Pancreas (tissue), 10 donors: Measurements from ENCODE around the gene ST6GALNAC4. TPM values are rescaled to one million over a fixed set of nuclear protein-coding genes. Genes with fewer than 3 reads are reported as not detected.
"Not testable (repeated sequence)": the region's sequence is repeated elsewhere in the genome, so short reads cannot be mapped to it uniquely, and the experiment has no call there.

Experiments
- ATAC-seq, 4 donors: fragments of 200-7000 bp; cut with Tn5 transposase; one replicate each; pipeline versions ENCODE4 v1.8.0 to v1.9.1; 2020; ENCODE audit warnings: mild to moderate bottlenecking in 4 of 4, moderate library complexity in 4 of 4
- DNase-seq, 6 donors: peaks; one replicate each; pipeline ENCODE4 v3.0.0-alpha.2; 2020
- FAIRE-seq: peaks from 2 replicates; lab custom pipeline; 2012; peaks lifted over from hg19 to GRCh38; lab: Jason Lieb, UNC
- H3K27ac ChIP-seq, 4 donors: fragments of 200-600 bp; sonication (generic); 1 replicate in 3 of 4; 2 replicates in 1 of 4; pipeline versions ENCODE4 v1.5.0 to v1.8.0; 2020
- H3K27me3 ChIP-seq, 4 donors: fragments of 200-600 bp; one replicate each; pipeline ENCODE4 v1.8.0; 2021
- H3K36me3 ChIP-seq, 3 donors: fragments of 200-600 bp; sonication (generic) in 1 of 3; one replicate each; pipeline versions ENCODE4 v1.5.0 to v1.8.0; 2020 to 2021
- H3K4me1 ChIP-seq, 3 donors: fragments of 200-600 bp; one replicate each; pipeline ENCODE4 v1.8.0; 2021
- H3K4me3 ChIP-seq, 4 donors: fragments of 200-600 bp; sonication (generic) in 2 of 4; one replicate each; pipeline versions ENCODE4 v1.5.0 to v1.8.0; 2020 to 2021
- H3K9me3 ChIP-seq, 4 donors: fragments of 200-600 bp; one replicate each; pipeline ENCODE4 v1.8.0; 2021
- WGBS, 2 donors: extraction: QIAGEN DNeasy Blood & Tissue Kit; methylation state at CpG; one replicate each; pipeline ENCODE4 v1.1.7; 2013; 5-methylcytosine and 5-hydroxymethylcytosine counted together
- intact Hi-C, 3 donors: fragments of 100-400 bp; cut with DNase I; formaldehyde crosslinking; loops; one replicate each; pipeline versions ENCODE4 v1.11.1 to v1.14.2; 2022
- polyA plus RNA-seq, 2 donors: library from polyadenylated mRNA; stranded (reverse); fragments of 200-250 nt; gene quantifications; one replicate each; pipeline ENCODE4 v1.2.3, GENCODE V29; 2013
- total RNA-seq, 6 donors: library from RNA; stranded (reverse); fragmentation: NEBNext Ultra II Directional in 4 of 6; extraction: Animal tissue kit (Norgen Biotek cat#: 25700) in 4 of 6; gene quantifications; one replicate each; pipeline versions ENCODE4 v1.2.1 to v1.2.4, GENCODE V29; 2021 to 2023
- TF ChIP-seq, protein P1 (sequence below), 4 donors: fragments of 200-600 bp; sonication (generic) in 3 of 4; IDR thresholded peaks; one replicate each; pipeline versions ENCODE4 v1.5.0 to v1.8.0; 2021; ENCODE audit warnings: antibody characterized with exemption in 4 of 4
- donor health status: healthy with polysubstance abuse.
- donor health status: DM: no; HTN: no; CAD: no; lungs with moderate emphysema.
- donor health status: DM: no; HTN: no; CAD: no.
- donor health status: control.
- donor health status: control.
- donor health status: Bipolar disorder and iron deficiency.
- donor health status: DM: yes; HTN: yes; CAD: no.
- donor health status: DM: no; HTN: no; CAD: no.
- donor health status: DM: no; HTN: no; CAD: no.
- donor health status: DM: yes; HTN: yes; CAD: no.

ST6GALNAC4 gene
- total and polyA plus RNA-seq, 8 donors: 22.2 to 66.6 (median 33.9) TPM

DNA sequence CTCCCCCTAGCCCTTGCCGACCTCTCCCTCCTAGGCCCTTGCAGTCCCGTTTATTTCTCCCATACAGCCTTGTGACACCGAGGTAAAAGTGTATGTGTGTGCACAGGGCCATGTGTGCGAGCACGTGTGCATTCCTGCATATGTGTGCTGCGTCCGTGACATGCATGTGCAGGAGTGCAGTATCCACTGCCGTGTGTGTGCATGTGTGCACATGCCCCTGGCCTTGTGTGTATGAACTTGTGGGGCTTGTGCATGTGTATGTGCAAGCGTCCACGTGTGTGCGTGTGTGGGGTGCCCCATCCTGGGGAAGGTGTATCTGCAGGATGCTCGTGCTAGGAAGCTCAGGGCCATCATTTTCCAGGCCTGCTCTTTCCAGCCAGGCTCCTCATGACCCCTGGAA, 46.0 kb downstream of the ST6GALNAC4 start:
- no peak for ATAC-seq
- intact Hi-C loops: no loop called here
- DNase-seq: peak in 1 of 6 donors; percentile 12
- no peaks in the 10 kb centered on the region for H3K9me3 ChIP-seq
- no peak for FAIRE-seq
- peaks cover 0 to 6% (median 0%) of the 10 kb centered on the region in 3 donors for H3K36me3 ChIP-seq
- H3K4me3 ChIP-seq: no peak overlapping the region
- TF ChIP-seq, protein P1, sequence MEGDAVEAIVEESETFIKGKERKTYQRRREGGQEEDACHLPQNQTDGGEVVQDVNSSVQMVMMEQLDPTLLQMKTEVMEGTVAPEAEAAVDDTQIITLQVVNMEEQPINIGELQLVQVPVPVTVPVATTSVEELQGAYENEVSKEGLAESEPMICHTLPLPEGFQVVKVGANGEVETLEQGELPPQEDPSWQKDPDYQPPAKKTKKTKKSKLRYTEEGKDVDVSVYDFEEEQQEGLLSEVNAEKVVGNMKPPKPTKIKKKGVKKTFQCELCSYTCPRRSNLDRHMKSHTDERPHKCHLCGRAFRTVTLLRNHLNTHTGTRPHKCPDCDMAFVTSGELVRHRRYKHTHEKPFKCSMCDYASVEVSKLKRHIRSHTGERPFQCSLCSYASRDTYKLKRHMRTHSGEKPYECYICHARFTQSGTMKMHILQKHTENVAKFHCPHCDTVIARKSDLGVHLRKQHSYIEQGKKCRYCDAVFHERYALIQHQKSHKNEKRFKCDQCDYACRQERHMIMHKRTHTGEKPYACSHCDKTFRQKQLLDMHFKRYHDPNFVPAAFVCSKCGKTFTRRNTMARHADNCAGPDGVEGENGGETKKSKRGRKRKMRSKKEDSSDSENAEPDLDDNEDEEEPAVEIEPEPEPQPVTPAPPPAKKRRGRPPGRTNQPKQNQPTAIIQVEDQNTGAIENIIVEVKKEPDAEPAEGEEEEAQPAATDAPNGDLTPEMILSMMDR (IDR thresholded peaks at IDR 0.05): no peak
- peaks cover 0 to 3% (median 0%) of the 10 kb centered on the region in 3 donors for H3K4me1 ChIP-seq
- H3K27ac ChIP-seq: no peak overlapping the region
- 83 to 84% methylated on average over 12 of the region's 12 CpGs for WGBS, 2 donors
- H3K27me3 ChIP-seq: no peaks in the 10 kb centered on the region

- H3K9me3 ChIP-seq, ATAC-seq, intact Hi-C loops, DNase-seq, FAIRE-seq, H3K4me3 ChIP-seq, H3K36me3 ChIP-seq, H3K27ac ChIP-seq, H3K4me1 ChIP-seq, H3K27me3 ChIP-seq: not testable (repeated sequence)
- 77 to 87% methylated on average over 8 to 9 of the region's 9 CpGs for WGBS, 2 donors
- TF ChIP-seq, protein P1 (IDR thresholded peaks at IDR 0.05): peak in 1 of 4 donors; percentile 3
Measured at GRCh38 chr9:127870153-127870491, 46.7 kb downstream of the ST6GALNAC4 start.

DNA sequence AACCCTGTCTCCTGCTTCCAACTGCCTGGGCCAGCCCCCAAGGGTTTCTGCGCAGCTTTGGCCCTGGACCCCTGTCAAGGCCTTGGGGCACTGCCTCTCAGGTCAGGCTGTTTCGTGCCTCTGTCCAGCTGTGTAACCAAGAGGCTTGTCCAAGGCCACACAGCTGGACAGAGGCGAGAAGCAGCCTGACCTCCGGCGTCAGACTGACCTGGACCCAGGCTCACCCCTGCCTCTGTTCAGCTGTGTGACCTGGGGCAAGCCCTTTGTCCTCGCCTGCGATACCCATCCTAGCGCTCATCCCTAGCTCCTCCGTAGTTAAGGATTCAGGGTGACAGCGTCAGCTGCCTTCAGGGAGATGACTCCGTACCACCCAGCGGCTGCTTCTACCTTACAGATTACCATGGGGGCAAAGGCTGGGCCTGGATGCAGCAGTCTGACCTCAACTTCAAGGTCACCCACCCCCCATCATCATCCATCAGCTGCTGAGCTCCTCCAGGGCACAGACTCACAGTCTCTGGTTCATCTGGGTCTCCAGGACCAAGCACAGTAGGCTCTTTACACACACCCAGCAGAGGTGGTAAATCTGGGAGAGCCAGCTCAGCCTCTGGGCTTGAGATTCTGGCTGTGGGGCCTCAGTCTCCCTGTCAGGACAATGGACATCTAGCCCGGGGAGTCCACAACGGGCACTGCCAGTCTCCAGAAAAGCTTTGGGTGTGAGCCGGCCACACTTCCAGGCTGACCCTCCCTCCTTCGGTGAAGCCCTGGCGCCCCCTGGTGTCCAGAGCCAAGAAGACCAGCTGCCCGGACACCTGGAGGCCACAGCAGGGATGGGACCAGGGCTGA, 47.3 kb downstream of the ST6GALNAC4 start:
- Histone ChIP-seq H3K4me1 (peaks cover 0 to under 1% (median 0%) of the 10 kb centered on the region in 3 donors), H3K27ac (no peak overlapping the region), H3K9me3 (no peaks in the 10 kb centered on the region), H3K27me3 (no peaks in the 10 kb centered on the region), H3K36me3 (peaks cover 0 to 6% (median 0%) of the 10 kb centered on the region in 3 donors), H3K4me3 (no peak overlapping the region)
- FAIRE-seq: no peak
- DNase-seq: peak; percentile 81 to 97 (median 91)
- WGBS, 2 donors: 68 to 71% methylated on average over 18 of the region's 18 CpGs
- TF ChIP-seq, protein P1 (IDR thresholded peaks at IDR 0.05): peak; percentile 71 to 78 (median 74)
- intact Hi-C loops: loop anchor here in 1 of 3 donors (5.0 to 10.0 kb wide), 2 partner anchors 132 to 275 kb away; partner anchors contain the start of gene TOR2A
- peak; percentile 84 to 95 (median 92) for ATAC-seq

DNA sequence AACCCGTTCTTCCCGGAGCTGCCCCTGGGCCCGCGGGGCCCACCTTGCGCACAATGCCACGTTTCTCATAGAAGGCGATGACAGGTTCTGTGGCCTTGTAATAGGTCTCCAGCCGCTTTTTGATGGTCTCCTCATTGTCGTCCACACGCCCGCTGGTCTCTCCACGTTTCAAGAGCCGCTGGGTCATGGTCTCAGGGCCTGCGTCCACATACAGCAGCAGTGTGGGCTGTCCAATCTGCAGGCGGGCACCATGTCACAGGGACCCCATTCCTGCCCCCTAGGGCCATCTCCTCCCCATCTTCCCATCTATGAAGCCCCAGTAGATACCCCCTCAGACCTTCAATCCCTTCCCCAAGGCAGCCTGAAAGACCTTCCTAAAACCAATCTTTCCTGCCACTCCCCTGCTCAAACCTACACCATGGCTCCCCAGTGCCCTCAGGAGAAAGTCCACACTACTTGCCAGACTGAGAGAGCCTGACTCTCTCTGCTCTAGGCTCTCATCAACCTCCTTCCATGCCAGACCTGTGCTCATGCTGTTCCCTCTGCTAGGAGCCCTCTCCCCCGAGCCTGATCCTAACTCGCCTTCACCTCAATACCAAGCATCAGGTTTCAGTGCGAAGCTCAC, 48.5 kb downstream of the ST6GALNAC4 start:
- ATAC-seq (no peak), DNase-seq (no peak), FAIRE-seq (no peak)
- 93 to 95% methylated on average over 17 to 18 of the region's 18 CpGs for WGBS, 2 donors
- H3K9me3 ChIP-seq: no peaks in the 10 kb centered on the region
- TF ChIP-seq, protein P1 (IDR thresholded peaks at IDR 0.05): no peak
- no peaks in the 10 kb centered on the region for H3K27me3 ChIP-seq
- no peak overlapping the region for H3K27ac ChIP-seq
- peaks cover 0 to 6% (median 0%) of the 10 kb centered on the region in 3 donors for H3K36me3 ChIP-seq
- intact Hi-C loops: loop anchor here in 1 of 3 donors (5.0 to 10.0 kb wide), 2 partner anchors 131 to 274 kb away; partner anchors contain the start of gene TOR2A
- no peaks in the 10 kb centered on the region for H3K4me1 ChIP-seq
- no peak overlapping the region for H3K4me3 ChIP-seq
